Activated CD4-positive, alpha-beta memory T cell treated with anti-CD3 and anti-CD28 coated beads, Interleukin-2, amount 10 ng/mL, durations not matched to agents 7 days and 5 days (primary cell): ENCODE measurements around the gene EPB41L4B. TPM values are rescaled to one million over a fixed set of nuclear protein-coding genes. Genes with fewer than 3 reads are reported as not detected.

ENCODE experiments used
- CTCF ChIA-PET: fragments of 350-600 bp; sonication (Branson Sonifier 250); formaldehyde crosslinking; loops from one replicate; lab custom pipeline; 2021; ENCODE audit warnings: antibody characterized with exemption, inconsistent platforms; lab: Charles Lee
- POLR2A ChIA-PET: fragments of 350-600 bp; sonication (Branson Sonifier 250); formaldehyde crosslinking; loops from one replicate; lab custom pipeline; 2021; ENCODE audit warnings: antibody characterized with exemption; lab: Charles Lee
- DNase-seq: peaks from one replicate; pipeline ENCODE4 v3.0.0-alpha.2; 2020
- H3K27ac Mint-ChIP-seq: one replicate; pipeline ENCODE4 v1.8.0; 2021; ENCODE audit warnings: mild to moderate bottlenecking, mixed read lengths
- H3K27me3 Mint-ChIP-seq: one replicate; pipeline ENCODE4 v1.8.0; 2021; ENCODE audit warnings: mixed read lengths
- H3K36me3 Mint-ChIP-seq: one replicate; pipeline ENCODE4 v1.8.0; 2021; ENCODE audit warnings: low read depth, mixed read lengths
- H3K4me1 Mint-ChIP-seq: one replicate; pipeline ENCODE4 v1.8.0; 2021; ENCODE audit warnings: mixed read lengths
- H3K4me3 Mint-ChIP-seq: one replicate; pipeline ENCODE4 v1.8.0; 2021; ENCODE audit warnings: mild to moderate bottlenecking, mixed read lengths
- H3K9me3 Mint-ChIP-seq: one replicate; pipeline ENCODE4 v1.8.0; 2021; ENCODE audit warnings: mixed read lengths
- total RNA-seq, 2 experiments: library from RNA; stranded (reverse); gene quantifications; one replicate each; pipeline ENCODE4 v1.2.3, GENCODE V29; 2021

EPB41L4B gene
- total RNA-seq, 2 experiments from 2014 or later, result 0.08 to 0.18 TPM

- Mint-ChIP-seq H3K27me3 (peaks cover 13% of the 10 kb centered on the region), H3K4me3 (no peak overlapping the region), H3K27ac (no peak overlapping the region), H3K36me3 (no peaks in the 10 kb centered on the region), H3K4me1 (no peaks in the 10 kb centered on the region), H3K9me3 (no peaks in the 10 kb centered on the region)
- ChIA-PET POLR2A (no interaction called here), CTCF (no interaction called here)
- DNase-seq, result no peak
Observed at GRCh38 chr9:109213285-109214121, 107.4 kb downstream of the EPB41L4B start.

DNA sequence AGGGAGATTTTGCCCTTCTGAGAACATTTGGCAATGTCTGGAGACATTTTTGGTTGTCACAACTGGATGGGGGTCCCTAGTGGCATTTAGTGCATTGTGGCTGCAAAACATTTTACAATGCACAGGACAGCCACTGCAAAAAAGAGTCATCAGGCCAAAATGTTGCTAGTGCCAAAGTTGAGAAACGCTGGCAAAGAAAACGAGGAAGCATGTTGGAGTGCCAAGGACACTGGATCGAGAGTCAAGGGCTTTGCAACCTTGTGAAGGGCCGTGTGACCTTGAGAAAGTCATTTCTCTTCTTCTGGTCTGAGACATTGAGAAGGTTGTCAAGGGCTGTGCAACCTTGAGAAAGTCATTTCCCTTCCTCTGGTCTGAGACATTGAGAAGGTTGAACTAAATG is 108.1 kb downstream of the EPB41L4B start:
- Mint-ChIP-seq H3K9me3 (no peaks in the 10 kb centered on the region), H3K36me3 (no peaks in the 10 kb centered on the region), H3K27ac (no peak overlapping the region), H3K27me3 (peaks cover 12% of the 10 kb centered on the region), H3K4me1 (no peaks in the 10 kb centered on the region), H3K4me3 (no peak overlapping the region)
- CTCF ChIA-PET, result no interaction called here
- POLR2A ChIA-PET, result no interaction called here
- DNase-seq, result no peak

DNA sequence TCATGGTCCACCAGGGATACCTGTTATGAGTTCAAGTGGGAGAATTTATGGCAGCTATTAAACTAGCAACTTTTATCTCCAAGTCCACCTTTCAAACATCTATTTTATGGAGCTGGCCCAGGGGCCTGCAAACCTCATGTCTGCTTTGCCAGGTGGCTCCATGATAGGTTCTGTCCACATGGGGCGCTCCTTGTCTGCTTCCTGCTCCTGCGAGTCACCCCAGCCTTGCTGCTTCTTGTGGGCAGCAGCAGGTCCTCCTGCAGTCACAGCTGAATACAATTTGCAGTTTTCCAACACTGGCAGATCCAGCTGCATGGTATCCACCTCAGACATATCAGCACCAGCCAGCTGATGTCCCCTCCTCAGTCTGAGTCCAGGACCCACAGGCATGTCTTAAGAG is 114.2 kb downstream of the EPB41L4B start:
- Mint-ChIP-seq H3K4me1 (no peaks in the 10 kb centered on the region), H3K4me3 (no peak overlapping the region), H3K36me3 (no peaks in the 10 kb centered on the region), H3K27ac (no peak overlapping the region), H3K27me3 (peaks cover 9% of the 10 kb centered on the region), H3K9me3 (no peaks in the 10 kb centered on the region)
- ChIA-PET POLR2A (no interaction called here), CTCF (no interaction called here)
- DNase-seq, result no peak

GRCh38 chr9:109205526-109205925 is 115.3 kb downstream of the EPB41L4B start:
- Mint-ChIP-seq H3K9me3 (no peaks in the 10 kb centered on the region), H3K4me1 (no peaks in the 10 kb centered on the region), H3K27ac (no peak overlapping the region), H3K27me3 (peaks cover 12% of the 10 kb centered on the region), H3K4me3 (no peak overlapping the region), H3K36me3 (no peaks in the 10 kb centered on the region)
- ChIA-PET POLR2A (no interaction called here), CTCF (no interaction called here)
- no peak for DNase-seq

- no peaks in the 10 kb centered on the region for H3K4me1 Mint-ChIP-seq
- H3K4me3 Mint-ChIP-seq, result no peak overlapping the region
- H3K27ac Mint-ChIP-seq, result no peak overlapping the region
- peaks cover 13% of the 10 kb centered on the region for H3K27me3 Mint-ChIP-seq
- no peaks in the 10 kb centered on the region for H3K9me3 Mint-ChIP-seq
- H3K36me3 Mint-ChIP-seq, result no peaks in the 10 kb centered on the region
- ChIA-PET POLR2A (no interaction called here), CTCF (no interaction called here)
- DNase-seq, result no peak
Observed at GRCh38 chr9:109203761-109204360, 117.0 kb downstream of the EPB41L4B start.

DNA sequence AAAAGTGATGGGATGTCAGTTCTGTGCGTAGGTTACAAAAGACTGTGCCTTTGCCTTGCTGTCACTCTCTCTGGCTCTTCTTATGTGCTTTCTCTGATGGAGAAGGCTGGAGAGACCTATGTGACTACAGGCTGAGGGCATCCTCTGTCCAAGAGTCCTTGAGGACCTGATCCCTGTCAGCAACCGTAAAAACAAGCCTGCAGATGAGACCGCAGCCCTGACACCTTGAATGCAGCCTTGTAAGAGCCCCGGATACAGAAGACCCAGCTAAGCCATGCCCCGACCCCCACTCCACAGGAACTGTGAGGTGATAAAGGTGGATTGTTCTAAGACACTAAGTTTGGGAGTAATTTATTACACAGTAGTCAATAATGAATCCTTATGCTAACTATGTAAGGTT is 121.2 kb downstream of the EPB41L4B start:
- Mint-ChIP-seq H3K4me1 (no peaks in the 10 kb centered on the region), H3K27me3 (peaks cover 8% of the 10 kb centered on the region), H3K27ac (no peak overlapping the region), H3K36me3 (no peaks in the 10 kb centered on the region), H3K9me3 (no peaks in the 10 kb centered on the region), H3K4me3 (no peak overlapping the region)
- ChIA-PET CTCF (interaction anchor here (0.9 kb wide), 1 partner anchor 245 kb away, joined by 5 read pairs; no protein-coding TSS in a partner anchor), POLR2A (no interaction called here)
- DNase-seq, result no peak

GRCh38 chr9:109198736-109199382 is 122.0 kb downstream of the EPB41L4B start:
- CTCF ChIA-PET, result interaction anchor here (0.6 to 0.9 kb wide), 3 partner anchors 125 to 492 kb away, joined by 3 to 5 read pairs (median 3); no protein-coding TSS in a partner anchor

DNA sequence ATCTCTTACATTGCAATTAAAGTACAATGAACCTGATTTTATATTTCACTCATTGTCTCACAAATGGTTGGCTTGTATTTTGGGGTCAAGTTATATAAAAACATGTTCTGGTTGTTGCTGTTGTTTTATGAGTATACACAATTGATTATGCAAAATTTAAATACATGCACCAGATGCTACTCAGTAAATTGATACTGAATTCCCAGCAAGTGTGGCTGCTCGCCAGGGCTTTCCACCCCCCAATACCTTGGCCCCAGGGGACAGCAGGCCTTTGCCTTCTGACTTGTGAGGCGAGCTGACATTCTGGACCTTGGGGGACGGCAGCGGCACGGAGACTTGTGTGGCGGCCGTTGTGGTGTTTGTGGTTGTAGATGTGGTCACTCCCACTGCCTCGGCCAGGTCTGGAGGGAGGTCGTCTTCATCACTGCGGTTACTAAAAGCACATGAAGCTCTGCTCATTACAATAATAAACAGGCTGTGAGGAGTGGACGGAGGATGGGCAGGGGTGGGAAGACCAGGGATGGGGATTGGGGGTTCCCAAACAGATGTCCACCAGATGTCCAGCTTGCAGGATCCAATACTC is 126.8 kb downstream of the EPB41L4B start:
- no peak for DNase-seq
- H3K4me3 Mint-ChIP-seq, result no peak overlapping the region
- ChIA-PET CTCF (interaction anchor here (0.6 to 0.8 kb wide), 2 partner anchors 10 to 326 kb away, joined by 3 read pairs; no protein-coding TSS in a partner anchor), POLR2A (no interaction called here)
- no peaks in the 10 kb centered on the region for H3K27me3 Mint-ChIP-seq
- no peaks in the 10 kb centered on the region for H3K9me3 Mint-ChIP-seq
- H3K27ac Mint-ChIP-seq, result no peak overlapping the region
- no peaks in the 10 kb centered on the region for H3K4me1 Mint-ChIP-seq
- H3K36me3 Mint-ChIP-seq, result no peaks in the 10 kb centered on the region

More at GRCh38 chr9:109198736-109199382, 122.0 kb downstream of the EPB41L4B start:
- no peaks in the 10 kb centered on the region for H3K4me1 Mint-ChIP-seq
- peaks cover 7% of the 10 kb centered on the region for H3K27me3 Mint-ChIP-seq
- POLR2A ChIA-PET, result no interaction called here
- no peaks in the 10 kb centered on the region for H3K36me3 Mint-ChIP-seq
- H3K9me3 Mint-ChIP-seq, result no peaks in the 10 kb centered on the region
- no peak for DNase-seq
- no peak overlapping the region for H3K4me3 Mint-ChIP-seq
- H3K27ac Mint-ChIP-seq, result no peak overlapping the region

GRCh38 chr9:109192732-109193361 is 128.0 kb downstream of the EPB41L4B start:
- no peak for DNase-seq
- Mint-ChIP-seq H3K9me3 (no peaks in the 10 kb centered on the region), H3K36me3 (no peaks in the 10 kb centered on the region), H3K4me1 (no peaks in the 10 kb centered on the region), H3K4me3 (no peak overlapping the region), H3K27ac (no peak overlapping the region), H3K27me3 (no peaks in the 10 kb centered on the region)
- CTCF ChIA-PET, result interaction anchor here (0.8 kb wide), 1 partner anchor 8 kb away, joined by 3 read pairs; no protein-coding TSS in a partner anchor
- POLR2A ChIA-PET, result no interaction called here

- no peaks in the 10 kb centered on the region for H3K36me3 Mint-ChIP-seq
- H3K9me3 Mint-ChIP-seq, result no peaks in the 10 kb centered on the region
- ChIA-PET POLR2A (no interaction called here), CTCF (no interaction called here)
- no peak for DNase-seq
- H3K27me3 Mint-ChIP-seq, result no peaks in the 10 kb centered on the region
- no peak overlapping the region for H3K27ac Mint-ChIP-seq
- no peak overlapping the region for H3K4me3 Mint-ChIP-seq
- no peaks in the 10 kb centered on the region for H3K4me1 Mint-ChIP-seq
Observed at GRCh38 chr9:109191746-109192145, 129.1 kb downstream of the EPB41L4B start.

DNA sequence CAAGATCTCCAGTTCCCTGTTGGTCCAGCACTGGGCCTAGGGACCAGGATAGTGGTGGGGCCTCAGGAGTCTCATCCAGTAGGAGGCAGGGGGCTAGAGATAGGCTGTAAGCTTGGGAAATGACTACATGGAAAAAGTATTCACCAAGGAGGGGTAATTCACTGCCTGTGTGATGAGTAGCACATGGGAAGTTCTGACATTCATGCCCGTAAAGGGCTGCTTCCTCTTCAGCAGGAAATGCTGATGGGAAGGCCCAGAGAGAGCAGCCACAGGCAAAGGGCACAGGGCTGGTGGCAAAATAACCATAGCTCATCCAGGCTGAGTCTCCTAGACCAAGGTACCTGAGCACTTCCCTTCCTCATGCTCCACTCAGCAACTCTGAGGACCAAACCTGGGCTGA is 130.7 kb downstream of the EPB41L4B start:
- CTCF ChIA-PET, result no interaction called here
- H3K9me3 Mint-ChIP-seq, result no peaks in the 10 kb centered on the region
- H3K36me3 Mint-ChIP-seq, result no peaks in the 10 kb centered on the region
- POLR2A ChIA-PET, result no interaction called here
- DNase-seq, result no peak
- H3K27ac Mint-ChIP-seq, result no peak overlapping the region
- H3K4me3 Mint-ChIP-seq, result no peak overlapping the region
- H3K4me1 Mint-ChIP-seq, result no peaks in the 10 kb centered on the region
- no peaks in the 10 kb centered on the region for H3K27me3 Mint-ChIP-seq

DNA sequence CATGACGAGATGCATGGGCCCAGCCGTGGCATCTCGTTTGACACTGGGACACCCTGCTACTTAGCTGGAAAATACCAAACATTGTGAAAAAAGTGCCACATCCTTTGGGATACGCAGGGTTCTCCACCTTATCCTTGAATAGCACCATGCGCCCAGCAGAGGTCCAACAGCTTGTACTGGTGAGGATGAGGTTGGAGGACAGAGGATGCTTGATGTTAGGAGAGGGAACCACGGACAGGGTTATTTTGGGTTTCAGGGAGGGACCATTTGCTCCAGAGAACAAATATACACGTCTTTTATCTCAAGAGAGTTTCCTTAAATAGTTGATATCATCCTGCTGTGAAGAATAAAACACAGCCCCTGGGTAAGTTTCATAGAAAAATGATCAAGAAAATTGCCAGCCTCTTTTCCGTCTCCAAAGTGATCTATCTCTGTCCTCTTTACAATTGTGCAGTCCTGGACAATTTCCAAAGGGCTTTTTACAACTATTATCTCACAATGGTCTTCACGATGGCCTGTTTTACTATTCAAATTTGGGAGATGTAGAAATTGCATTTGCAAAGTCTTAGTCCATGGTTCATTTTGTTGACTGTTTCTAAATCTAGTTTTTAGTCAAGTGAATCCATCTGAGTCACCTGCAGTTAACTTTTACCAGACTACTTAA is 133.9 kb downstream of the EPB41L4B start:
- no peak for DNase-seq
- no peaks in the 10 kb centered on the region for H3K4me1 Mint-ChIP-seq
- POLR2A ChIA-PET, result no interaction called here
- CTCF ChIA-PET, result no interaction called here
- H3K9me3 Mint-ChIP-seq, result no peaks in the 10 kb centered on the region
- H3K27me3 Mint-ChIP-seq, result peaks cover 4% of the 10 kb centered on the region
- H3K4me3 Mint-ChIP-seq, result no peak overlapping the region
- H3K27ac Mint-ChIP-seq, result no peak overlapping the region
- H3K36me3 Mint-ChIP-seq, result no peaks in the 10 kb centered on the region
